NCI-H226 (cell line): ENCODE results near the gene STX3.
"Not testable (repeated sequence)": the region's sequence is repeated elsewhere in the genome, so short reads cannot be mapped to it uniquely, and the experiment has no call there.

Experiments
- DNase-seq: peaks from one replicate; pipeline ENCODE4 v3.0.0-alpha.2; 2015

The STX3 gene

GRCh38 chr11:59759900-59760299 is 4.7 kb downstream of the STX3 start:
- no peak for DNase-seq

DNA sequence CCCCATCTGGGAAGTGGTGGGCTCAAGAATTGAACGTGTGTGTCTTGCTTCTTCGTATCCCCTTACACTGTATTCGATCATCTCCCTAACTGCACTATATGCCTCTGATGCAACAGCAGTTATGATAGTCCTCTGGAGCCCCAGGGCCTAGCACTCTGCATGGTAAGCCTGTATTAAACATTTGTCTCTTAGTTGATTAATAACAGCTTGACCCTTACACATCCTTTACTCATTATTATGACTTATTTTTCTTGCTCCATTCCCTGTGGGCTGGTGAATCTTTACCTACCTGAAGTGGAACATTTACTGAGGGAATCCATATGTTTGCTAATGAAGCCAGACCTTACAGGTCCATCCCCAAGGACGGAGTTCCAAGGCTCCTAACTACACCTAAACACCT is 5.6 kb downstream of the STX3 start:
- DNase-seq: no peak

DNA sequence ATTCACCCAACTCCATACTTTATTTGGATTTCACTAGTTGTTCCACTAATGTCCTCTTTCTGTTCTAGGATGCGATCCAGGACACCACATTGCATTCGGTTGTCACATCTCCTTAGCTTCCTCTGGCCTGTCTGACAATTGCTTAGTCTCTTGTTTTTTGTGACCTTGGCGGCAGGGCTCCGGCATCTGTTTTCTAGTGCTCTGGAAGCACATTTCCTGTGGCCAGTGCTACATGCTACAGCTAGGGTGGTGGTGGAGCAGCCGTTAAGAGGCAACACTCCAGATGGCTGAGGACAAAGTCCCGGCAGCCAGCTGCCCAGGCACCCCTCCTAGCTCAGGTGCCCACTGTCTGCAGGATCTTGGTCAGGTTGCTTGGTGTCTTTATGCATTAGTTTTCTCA is 6.8 kb downstream of the STX3 start:
- DNase-seq: no peak

GRCh38 chr11:59765068-59765735 is 10.0 kb downstream of the STX3 start:
- DNase-seq: no peak

DNA sequence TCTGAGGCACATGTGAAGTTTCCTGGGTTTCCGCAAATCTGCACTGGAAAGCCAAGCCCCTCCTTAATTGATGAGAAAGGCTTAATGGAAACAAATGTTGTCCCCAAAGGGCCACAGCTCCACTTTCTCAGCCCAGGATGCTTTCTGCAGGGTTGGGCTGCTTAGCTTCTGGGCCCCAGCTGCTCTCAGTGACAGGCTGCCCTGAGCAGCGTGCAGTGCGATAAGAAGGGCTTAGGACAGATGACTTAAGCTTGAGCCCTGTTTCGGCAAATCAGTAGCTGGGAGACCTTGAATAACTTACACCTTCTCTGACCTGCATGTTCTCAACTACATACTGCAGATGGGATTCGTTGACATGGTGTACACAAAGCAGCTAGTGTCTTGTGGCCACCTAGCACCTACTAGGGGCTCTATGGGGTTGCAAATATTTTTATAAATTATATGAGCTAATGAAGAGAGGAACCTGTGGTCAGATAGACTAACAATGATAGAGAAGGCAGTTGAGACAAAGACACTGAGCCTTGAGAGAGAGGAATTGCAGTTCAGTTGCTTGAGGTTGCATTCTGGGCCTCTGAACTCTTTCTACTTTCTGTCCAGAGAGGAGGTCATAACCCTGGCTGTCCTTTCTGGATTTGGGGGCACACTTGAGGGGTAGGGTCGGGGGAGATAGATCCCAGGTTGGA is 11.5 kb downstream of the STX3 start:
- DNase-seq: no peak

DNA sequence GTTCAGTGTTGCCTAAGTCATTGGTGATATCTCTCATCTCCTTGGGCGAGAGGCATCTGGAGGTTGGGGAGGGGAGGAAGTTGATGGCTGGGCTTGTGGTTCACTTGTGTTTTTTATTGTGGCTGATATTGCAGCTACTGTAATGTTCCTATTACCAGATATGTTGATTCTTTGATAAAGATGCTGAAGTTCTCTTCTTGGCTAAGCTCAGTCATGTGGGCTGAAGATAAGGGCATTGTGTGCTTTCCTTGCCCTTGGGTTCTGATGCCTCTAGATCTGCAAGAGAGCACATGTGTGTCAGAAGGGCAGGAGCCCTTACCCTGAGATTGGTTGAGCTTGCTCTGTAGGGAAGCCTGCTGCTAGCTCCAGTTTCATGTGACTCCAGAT is 12.0 kb downstream of the STX3 start:
- DNase-seq: peak; percentile 20

- peak; percentile 26 for DNase-seq
Observed at GRCh38 chr11:59769111-59769510, 13.9 kb downstream of the STX3 start.

DNA sequence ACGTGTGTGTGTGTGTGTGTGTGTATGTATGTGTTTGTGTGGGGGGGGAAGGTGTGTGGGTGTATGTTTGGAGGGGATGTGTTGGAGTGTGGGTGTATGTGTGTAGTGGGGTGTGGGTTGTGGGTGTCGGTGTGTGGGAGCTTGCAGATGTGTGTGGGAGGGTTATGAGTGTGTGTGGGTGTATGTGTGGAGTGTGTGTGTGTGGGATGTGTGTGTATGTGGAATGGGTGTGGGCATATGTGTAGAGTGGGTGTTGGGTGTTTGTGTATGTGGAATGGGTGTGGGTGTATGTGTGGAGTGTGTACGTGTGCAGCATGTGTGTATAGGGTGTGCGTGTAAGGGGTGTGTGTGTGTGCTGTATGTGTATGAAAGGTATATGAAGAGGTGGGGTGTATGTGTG is 14.7 kb downstream of the STX3 start:
- DNase-seq: no peak

- no peak for DNase-seq
Observed at GRCh38 chr11:59770319-59770718, 15.1 kb downstream of the STX3 start.

- no peak for DNase-seq
Observed at GRCh38 chr11:59770869-59771268, 15.7 kb downstream of the STX3 start.

DNA sequence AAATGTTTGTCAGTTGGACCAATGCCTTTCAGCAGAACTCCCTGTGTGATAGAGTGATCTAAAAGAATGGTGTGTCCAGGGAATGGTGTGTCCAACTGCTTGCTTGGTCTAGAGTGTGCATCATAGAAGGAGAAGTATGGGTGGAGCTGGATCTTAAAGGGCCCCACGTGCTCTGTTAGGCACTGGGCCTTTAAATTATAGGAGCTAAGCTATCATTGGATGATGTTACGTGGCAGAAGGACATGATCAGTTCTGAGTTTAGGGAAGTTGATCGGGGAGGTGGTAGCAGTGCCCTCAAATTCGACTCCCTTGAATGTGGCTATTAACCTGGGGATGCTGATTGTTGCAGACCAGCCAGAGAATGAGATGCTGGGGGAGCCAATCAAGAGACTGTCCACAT is 16.4 kb downstream of the STX3 start:
- DNase-seq: no peak

DNA sequence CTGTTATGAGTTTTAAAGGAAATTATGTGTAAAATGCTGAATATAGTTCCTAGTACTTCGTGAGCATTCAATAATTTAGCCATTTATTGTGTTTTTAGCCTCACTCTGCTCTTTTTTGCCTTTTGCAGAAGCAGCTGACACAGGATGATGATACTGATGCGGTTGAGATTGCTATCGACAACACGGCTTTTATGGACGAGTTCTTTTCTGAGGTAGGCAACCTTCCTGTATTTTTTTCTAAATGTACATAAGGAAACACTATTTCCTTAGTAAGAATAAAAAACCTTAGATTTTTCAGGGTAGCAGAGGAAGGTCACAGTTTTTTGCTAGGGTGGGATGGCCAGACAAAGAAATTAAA is 17.9 kb downstream of the STX3 start:
- no peak for DNase-seq

GRCh38 chr11:59776210-59777066 is 21.3 kb downstream of the STX3 start:
- peak; percentile 94 for DNase-seq

DNA sequence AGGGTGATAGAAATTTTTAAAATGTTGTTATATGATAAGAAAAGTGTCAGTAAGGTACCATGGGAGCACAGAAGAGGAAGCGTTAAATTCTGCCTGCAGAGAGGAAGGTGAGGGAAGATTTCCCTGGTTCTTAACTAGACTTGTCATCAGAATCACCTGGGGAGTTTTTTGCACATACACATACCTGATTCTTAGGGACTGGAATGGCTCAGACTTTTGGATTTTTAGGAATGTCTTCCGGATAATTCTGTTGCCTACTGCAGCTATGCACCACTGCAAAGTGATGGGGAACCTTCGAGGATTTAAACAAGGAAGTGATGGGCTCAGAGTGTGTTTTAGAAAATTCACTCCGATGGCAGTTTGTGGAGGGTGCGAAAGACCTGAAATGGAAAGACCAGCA is 21.9 kb downstream of the STX3 start:
- DNase-seq: no peak

- no peak for DNase-seq
Observed at GRCh38 chr11:59778122-59778521, 22.9 kb downstream of the STX3 start.

GRCh38 chr11:59779487-59779886 is 24.3 kb downstream of the STX3 start:
- peak; percentile 55 for DNase-seq

GRCh38 chr11:59782080-59782479 is 26.9 kb downstream of the STX3 start:
- no peak for DNase-seq

DNA sequence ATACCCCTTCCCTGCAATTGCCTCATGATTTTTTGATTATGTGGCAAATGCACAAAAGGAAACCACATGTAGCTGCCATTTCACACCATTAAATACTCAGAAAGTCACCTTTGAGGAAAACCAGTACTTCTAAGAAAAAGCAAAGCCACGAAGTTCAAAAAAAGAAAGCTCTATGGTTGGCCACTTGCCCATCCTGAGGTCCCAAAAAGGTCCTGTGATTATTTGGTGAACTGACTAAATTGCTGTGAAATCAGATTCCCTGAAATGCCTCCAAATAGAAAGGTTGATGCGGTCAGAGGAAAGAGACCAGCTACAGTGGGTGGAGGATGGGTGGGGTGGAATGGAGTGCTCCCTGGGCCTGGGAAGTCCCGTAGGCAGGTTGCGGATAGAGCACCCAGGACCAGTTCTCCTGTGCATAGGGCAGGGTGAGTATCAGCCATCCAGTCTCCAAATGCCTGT is 28.5 kb downstream of the STX3 start:
- no peak for DNase-seq

DNA sequence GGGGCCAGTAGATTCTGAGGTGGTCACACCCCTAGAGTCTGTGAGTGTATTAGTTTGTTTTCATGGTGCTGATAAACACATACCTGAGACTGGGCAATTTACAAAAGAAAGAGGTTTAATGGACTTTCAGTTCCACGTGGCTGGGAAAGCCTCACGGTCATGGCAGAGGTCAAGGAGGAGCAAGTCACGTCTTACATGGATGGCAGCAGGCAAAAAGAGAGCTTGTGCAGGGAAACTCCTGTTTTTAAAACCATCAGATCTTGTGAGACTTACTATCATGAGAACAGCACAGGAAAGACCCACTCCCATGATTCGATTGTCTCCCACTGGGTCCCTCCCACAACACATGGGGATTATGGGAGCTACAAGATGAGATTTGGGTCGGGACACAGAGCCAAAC is 29.3 kb downstream of the STX3 start:
- DNase-seq: not testable (repeated sequence)

GRCh38 chr11:59785818-59786217 is 30.6 kb downstream of the STX3 start:
- DNase-seq: no peak

GRCh38 chr11:59787255-59787588 is 32.0 kb downstream of the STX3 start:
- DNase-seq: no peak

GRCh38 chr11:59787816-59788215 is 32.6 kb downstream of the STX3 start:
- DNase-seq: peak; percentile 77

GRCh38 chr11:59791639-59792038 is 36.5 kb downstream of the STX3 start:
- no peak for DNase-seq

GRCh38 chr11:59792507-59792906 is 37.3 kb downstream of the STX3 start:
- DNase-seq: no peak
